ENCODE data around the gene DRAXIN. TPM values are rescaled to one million over a fixed set of nuclear protein-coding genes. Genes with fewer than 3 reads are reported as not detected.
"Not testable (repeated sequence)": the region's sequence is repeated elsewhere in the genome, so short reads cannot be mapped to it uniquely, and the experiment has no call there.

The DRAXIN gene
- 137 TPM for total RNA-seq

GRCh38 chr1:11691302-11691914 lies at the start of gene DRAXIN:
DRAXIN (plus strand) TSS chr1:11691710; CDS start chr1:11706259, 14,549 bp downstream.
- DNase-seq (ENCODE audit: low spot score in 2 of 2) (peak in 1 of 2 donors; percentile 60), FAIRE-seq (no peak)

- FAIRE-seq (no peak), DNase-seq (ENCODE audit: low spot score in 2 of 2) (no peak)
Measured at GRCh38 chr1:11641776-11642305, 49.7 kb upstream of the DRAXIN start.

- DNase-seq (ENCODE audit: low spot score in 2 of 2), result peak; percentile 72 to 83
- FAIRE-seq, result not testable (repeated sequence)
Measured at GRCh38 chr1:11642418-11643017, 49.0 kb upstream of the DRAXIN start.

GRCh38 chr1:11643782-11644181 lies 47.7 kb upstream of the DRAXIN start:
- DNase-seq (ENCODE audit: low spot score in 2 of 2) (no peak), FAIRE-seq (no peak)

- DNase-seq (ENCODE audit: low spot score in 2 of 2) (no peak), FAIRE-seq (no peak)
Measured at GRCh38 chr1:11645270-11645669, 46.2 kb upstream of the DRAXIN start.

- DNase-seq (ENCODE audit: low spot score in 2 of 2), result peak; percentile 55 to 67
- FAIRE-seq, result no peak
Measured at GRCh38 chr1:11645670-11646265, 45.7 kb upstream of the DRAXIN start.

GRCh38 chr1:11646317-11646716 lies 45.2 kb upstream of the DRAXIN start:
- no peak for FAIRE-seq
- no peak for DNase-seq (ENCODE audit: low spot score in 2 of 2)

GRCh38 chr1:11647333-11647732 lies 44.2 kb upstream of the DRAXIN start:
- no peak for DNase-seq (ENCODE audit: low spot score in 2 of 2)
- no peak for FAIRE-seq

- DNase-seq (ENCODE audit: low spot score in 2 of 2) (peak; percentile 73 to 80), FAIRE-seq (peak; percentile 26)
Measured at GRCh38 chr1:11648039-11648438, 43.5 kb upstream of the DRAXIN start.

GRCh38 chr1:11648732-11649158 lies 42.8 kb upstream of the DRAXIN start:
- no peak for FAIRE-seq

GRCh38 chr1:11649237-11649623 lies 42.3 kb upstream of the DRAXIN start:
- no peak for FAIRE-seq
- no peak for DNase-seq (ENCODE audit: low spot score in 2 of 2)

More at GRCh38 chr1:11648732-11649158, 42.8 kb upstream of the DRAXIN start:
- DNase-seq (ENCODE audit: low spot score in 2 of 2), result no peak

GRCh38 chr1:11649624-11650330 lies 41.7 kb upstream of the DRAXIN start:
- no peak for DNase-seq (ENCODE audit: low spot score in 2 of 2)
- no peak for FAIRE-seq

- peak; percentile 75 to 82 for DNase-seq (ENCODE audit: low spot score in 2 of 2)
- no peak for FAIRE-seq
Measured at GRCh38 chr1:11650331-11650991, 41.0 kb upstream of the DRAXIN start.

- FAIRE-seq, result no peak
- DNase-seq (ENCODE audit: low spot score in 2 of 2), result no peak
Measured at GRCh38 chr1:11651017-11651416, 40.5 kb upstream of the DRAXIN start.

- FAIRE-seq, result no peak
- DNase-seq (ENCODE audit: low spot score in 2 of 2), result no peak
Measured at GRCh38 chr1:11652203-11652780, 39.2 kb upstream of the DRAXIN start.

GRCh38 chr1:11653101-11653860 lies 38.2 kb upstream of the DRAXIN start:
- FAIRE-seq (no peak), DNase-seq (ENCODE audit: low spot score in 2 of 2) (no peak)

- no peak for DNase-seq (ENCODE audit: low spot score in 2 of 2)
- no peak for FAIRE-seq
Measured at GRCh38 chr1:11653861-11654136, 37.7 kb upstream of the DRAXIN start.

GRCh38 chr1:11654137-11654938 lies 37.2 kb upstream of the DRAXIN start, which contains the start of the genes FBXO2 and FBXO44:
FBXO2 (minus strand) TSS chr1:11654429; CDS start chr1:11654340, 89 bp downstream.
FBXO44 (plus strand) TSS chr1:11654877; CDS start chr1:11655836, 959 bp downstream.
- peak; percentile 80 to 83 for DNase-seq (ENCODE audit: low spot score in 2 of 2)
- no peak for FAIRE-seq
